AG04449 (cell line): ENCODE measurements around the gene CEP131.

Experiments
- CTCF ChIA-PET: fragments of 350-600 bp; formaldehyde crosslinking; extraction: SDS; loops from one replicate; lab custom pipeline; 2021; ENCODE audit warnings: antibody characterized with exemption; lab: Yijun Ruan, JAX
- POLR2A ChIA-PET: fragments of 400-600, 350-600 bp; formaldehyde crosslinking; extraction: SDS; loops from one replicate; lab custom pipeline; 2020; ENCODE audit warnings: antibody characterized with exemption, inconsistent platforms; lab: Yijun Ruan, JAX
- DNase-seq: peaks from one replicate; pipeline ENCODE4 v3.0.0-alpha.2; 2010; ENCODE audit warnings: low read depth, low spot score
- H3K4me3 ChIP-seq: 2 replicates; pipeline ENCODE4 v1.5.1; 2011; ENCODE audit warnings: low read depth, mild to moderate bottlenecking, control low read depth, low read length
- CTCF ChIP-seq: IDR thresholded peaks from one replicate; pipeline ENCODE4 v1.5.1; 2011; ENCODE audit warnings: mild to moderate bottlenecking, moderate library complexity, low read length, control low read depth, inconsistent platforms; ENCODE audit not compliant: insufficient read depth; ENCODE audit errors: missing control alignments

CEP131 gene

GRCh38 chr17:81264640-81265039 is 41.9 kb upstream of the CEP131 start:
- no peak for TF ChIP-seq CTCF
- no peak overlapping the region for H3K4me3 ChIP-seq
- ChIA-PET POLR2A (no interaction called here), CTCF (interaction anchor here (0.8 to 3.5 kb wide), 3 partner anchors 12 to 220 kb away, joined by 3 to 11 read pairs (median 5); no protein-coding TSS in a partner anchor)
- DNase-seq = no peak

GRCh38 chr17:81263371-81264181 is 40.8 kb upstream of the CEP131 start:
- POLR2A ChIA-PET = no interaction called here
- H3K4me3 ChIP-seq = no peak overlapping the region
- CTCF ChIA-PET = interaction anchor here (0.8 to 1.5 kb wide), 4 partner anchors 11 to 221 kb away, joined by 3 to 5 read pairs (median 4); no protein-coding TSS in a partner anchor
- no peak for DNase-seq
- no peak for TF ChIP-seq CTCF

GRCh38 chr17:81261582-81262336 is 39.0 kb upstream of the CEP131 start:
- TF ChIP-seq CTCF = no peak
- DNase-seq = no peak
- CTCF ChIA-PET = interaction anchor here (0.7 to 1.5 kb wide), 3 partner anchors 9 to 30 kb away, joined by 3 to 5 read pairs (median 4); no protein-coding TSS in a partner anchor
- H3K4me3 ChIP-seq = no peak overlapping the region
- POLR2A ChIA-PET = no interaction called here

GRCh38 chr17:81261096-81261495 is 38.3 kb upstream of the CEP131 start:
- no peak for DNase-seq
- ChIA-PET POLR2A (no interaction called here), CTCF (interaction anchor here (11.6 kb wide), 1 partner anchor 220 kb away, joined by 188 read pairs; no protein-coding TSS in a partner anchor)
- no peak for TF ChIP-seq CTCF
- no peak overlapping the region for H3K4me3 ChIP-seq

- CTCF ChIA-PET = interaction anchor here (11.6 kb wide), 1 partner anchor 221 kb away, joined by 188 read pairs; no protein-coding TSS in a partner anchor
- TF ChIP-seq CTCF = no peak
Observed at GRCh38 chr17:81260641-81261040, 37.9 kb upstream of the CEP131 start.

GRCh38 chr17:81260171-81260570 is 37.4 kb upstream of the CEP131 start:
- no peak overlapping the region for H3K4me3 ChIP-seq
- no peak for DNase-seq
- no peak for TF ChIP-seq CTCF
- POLR2A ChIA-PET = no interaction called here
- CTCF ChIA-PET = interaction anchor here (0.9 to 11.6 kb wide), 2 partner anchors 32 to 221 kb away, joined by 3 to 188 read pairs; no protein-coding TSS in a partner anchor

More at GRCh38 chr17:81260641-81261040, 37.9 kb upstream of the CEP131 start:
- POLR2A ChIA-PET = no interaction called here
- DNase-seq = no peak
- no peak overlapping the region for H3K4me3 ChIP-seq
